IPS DF 6.9 (cell line): ENCODE results near the gene CENPM.

Source experiments
- DNase-seq: peaks from one replicate; pipeline ENCODE4 v3.0.0-alpha.2; 2013; ENCODE audit warnings: low read depth, low spot score
- H3K27ac ChIP-seq: one replicate; pipeline ENCODE4 v1.5.1; 2013; ENCODE audit warnings: low read length, control low read depth
- H3K27me3 ChIP-seq: 2 replicates; pipeline ENCODE4 v1.6.1; 2013; ENCODE audit warnings: mild to moderate bottlenecking, low read length; ENCODE audit not compliant: control insufficient read depth, insufficient read depth
- H3K36me3 ChIP-seq: 2 replicates; pipeline ENCODE4 v1.6.1; 2013; ENCODE audit warnings: low read length; ENCODE audit not compliant: control insufficient read depth, insufficient read depth
- H3K4me1 ChIP-seq: 2 replicates; pipeline ENCODE4 v1.6.1; 2013; ENCODE audit warnings: low read length; ENCODE audit not compliant: control insufficient read depth, insufficient read depth
- H3K4me3 ChIP-seq: 2 replicates; pipeline ENCODE4 v1.5.1; 2013; ENCODE audit warnings: mild to moderate bottlenecking, low read length
- H3K9me3 ChIP-seq: 2 replicates; pipeline ENCODE4 v1.6.1; 2013; ENCODE audit warnings: low read length, inconsistent platforms; ENCODE audit not compliant: control insufficient read depth, insufficient read depth
- WGBS: extraction: QIAGEN DNeasy Blood & Tissue Kit; methylation state at CpG from one replicate; pipeline ENCODE4 v1.1.7; 2013; ENCODE audit warnings: mixed read lengths, missing lambda C conversion rate; ENCODE audit not compliant: insufficient read length, insufficient coverage; 5-methylcytosine and 5-hydroxymethylcytosine counted together

The CENPM gene

GRCh38 chr22:41946629-41947423 is at the start of gene CENPM:
Gene CENPM (minus strand): TSS chr22:41947152. CDS start chr22:41947076, 76 bp downstream.
- Histone ChIP-seq H3K4me3 (peak within 1 kb of the TSS; percentile 58), H3K36me3 (peaks cover 13% of the 10 kb centered on the region; the same call in 1 of the 2 replicates), H3K27ac (no peak within 1 kb of the TSS), H3K9me3 (no peaks in the 10 kb centered on the region), H3K27me3 (no peaks in the 10 kb centered on the region), H3K4me1 (peaks cover 10% of the 10 kb centered on the region)
- peak; percentile 92 for DNase-seq
- no CpG with 5 or more reads among the region's 56 CpGs for WGBS

- H3K36me3 ChIP-seq: no peaks in the 10 kb centered on the region
- H3K27ac ChIP-seq: no peak overlapping the region
- H3K4me3 ChIP-seq: no peak overlapping the region
- DNase-seq: no peak
- no peaks in the 10 kb centered on the region for H3K27me3 ChIP-seq
- H3K9me3 ChIP-seq: no peaks in the 10 kb centered on the region
- H3K4me1 ChIP-seq: no peaks in the 10 kb centered on the region
- no CpG with 5 or more reads among the region's 3 CpGs for WGBS
Observed at GRCh38 chr22:41995211-41995610, 48.3 kb upstream of the CENPM start.

- H3K36me3 ChIP-seq: 0 out of 2 replicates have a peak, but pooled peaks cover 2% of the 10 kb centered on the region
- DNase-seq: no peak
- WGBS: no CpG with 5 or more reads among the region's 5 CpGs
- no peaks in the 10 kb centered on the region for H3K9me3 ChIP-seq
- H3K27me3 ChIP-seq: no peaks in the 10 kb centered on the region
- no peaks in the 10 kb centered on the region for H3K4me1 ChIP-seq
- no peak overlapping the region for H3K4me3 ChIP-seq
- no peak overlapping the region for H3K27ac ChIP-seq
Observed at GRCh38 chr22:41992496-41992895, 45.5 kb upstream of the CENPM start.

GRCh38 chr22:41991111-41991510 is 44.2 kb upstream of the CENPM start:
- H3K27me3 ChIP-seq: no peaks in the 10 kb centered on the region
- H3K4me1 ChIP-seq: no peaks in the 10 kb centered on the region
- no peaks in the 10 kb centered on the region for H3K9me3 ChIP-seq
- WGBS: no CpG with 5 or more reads among the region's 7 CpGs
- H3K36me3 ChIP-seq: 0 out of 2 replicates have a peak, but pooled peaks cover 4% of the 10 kb centered on the region
- H3K4me3 ChIP-seq: no peak overlapping the region
- DNase-seq: no peak
- H3K27ac ChIP-seq: no peak overlapping the region

GRCh38 chr22:41989246-41989645 is 42.3 kb upstream of the CENPM start:
- no peaks in the 10 kb centered on the region for H3K27me3 ChIP-seq
- no CpG with 5 or more reads among the region's 4 CpGs for WGBS
- no peak for DNase-seq
- H3K36me3 ChIP-seq: 0 out of 2 replicates have a peak, but pooled peaks cover 4% of the 10 kb centered on the region
- H3K27ac ChIP-seq: no peak overlapping the region
- no peaks in the 10 kb centered on the region for H3K4me1 ChIP-seq
- no peaks in the 10 kb centered on the region for H3K9me3 ChIP-seq
- H3K4me3 ChIP-seq: no peak overlapping the region

- Histone ChIP-seq H3K9me3 (no peaks in the 10 kb centered on the region), H3K4me1 (no peaks in the 10 kb centered on the region), H3K27ac (no peak overlapping the region), H3K27me3 (no peaks in the 10 kb centered on the region), H3K4me3 (no peak overlapping the region), H3K36me3 (0 out of 2 replicates have a peak, but pooled peaks cover 4% of the 10 kb centered on the region)
- WGBS: no CpG with 5 or more reads among the region's 5 CpGs
- no peak for DNase-seq
Observed at GRCh38 chr22:41987276-41987675, 40.3 kb upstream of the CENPM start.

- Histone ChIP-seq H3K4me3 (no peak overlapping the region), H3K27ac (no peak overlapping the region), H3K27me3 (no peaks in the 10 kb centered on the region), H3K9me3 (no peaks in the 10 kb centered on the region), H3K36me3 (peaks cover 8% of the 10 kb centered on the region; the same call in 1 of the 2 replicates), H3K4me1 (no peaks in the 10 kb centered on the region)
- no CpG with 5 or more reads among the region's 6 CpGs for WGBS
- DNase-seq: no peak
Observed at GRCh38 chr22:41983513-41984405, 36.8 kb upstream of the CENPM start.

GRCh38 chr22:41982865-41983264 is 35.9 kb upstream of the CENPM start:
- Histone ChIP-seq H3K36me3 (peaks cover 8% of the 10 kb centered on the region; the same call in 1 of the 2 replicates), H3K27me3 (no peaks in the 10 kb centered on the region), H3K9me3 (no peaks in the 10 kb centered on the region), H3K4me3 (no peak overlapping the region), H3K4me1 (0 out of 2 replicates have a peak, but pooled peaks cover 2% of the 10 kb centered on the region), H3K27ac (no peak overlapping the region)
- WGBS: 100% methylated on average over 2 of the region's 5 CpGs
- DNase-seq: no peak

GRCh38 chr22:41979423-41980250 is 32.7 kb upstream of the CENPM start:
- WGBS: no CpG with 5 or more reads among the region's 9 CpGs
- Histone ChIP-seq H3K27me3 (peaks cover 16% of the 10 kb centered on the region), H3K4me1 (peaks cover 5% of the 10 kb centered on the region; the same call in 1 of the 2 replicates), H3K27ac (no peak overlapping the region), H3K4me3 (no peak overlapping the region), H3K36me3 (peaks cover 4% of the 10 kb centered on the region; the same call in 1 of the 2 replicates), H3K9me3 (no peaks in the 10 kb centered on the region)
- no peak for DNase-seq
